Ishikawa (cell line): ENCODE measurements around the gene ABCG1.

Source experiments
- CEBPB ChIP-seq: IDR thresholded peaks from 2 replicates; pipeline ENCODE4 v1.6.1; 2012
- CREB1 ChIP-seq: IDR thresholded peaks from 2 replicates; pipeline ENCODE4 v1.6.1; 2012; ENCODE audit warnings: low read depth
- EGR1 ChIP-seq: IDR thresholded peaks from 2 replicates; pipeline ENCODE4 v1.6.1; 2012
- EP300 ChIP-seq: IDR thresholded peaks from 2 replicates; pipeline ENCODE4 v1.6.1; 2012; ENCODE audit warnings: borderline replicate concordance
- FOXM1 ChIP-seq: IDR thresholded peaks from 2 replicates; pipeline ENCODE4 v1.6.1; 2012; ENCODE audit warnings: low read depth, borderline replicate concordance
- MAX ChIP-seq: IDR thresholded peaks from 2 replicates; pipeline ENCODE4 v1.6.1; 2012
- NFIC ChIP-seq: IDR thresholded peaks from 2 replicates; pipeline ENCODE4 v1.6.1; 2012
- RAD21 ChIP-seq: IDR thresholded peaks from 2 replicates; pipeline ENCODE4 v1.6.1; 2012; ENCODE audit warnings: low read depth
- TAF1 ChIP-seq: IDR thresholded peaks from 2 replicates; pipeline ENCODE4 v1.6.1; 2012; ENCODE audit warnings: low read depth, mild to moderate bottlenecking
- TCF12 ChIP-seq: IDR thresholded peaks from 2 replicates; pipeline ENCODE4 v1.6.1; 2012; ENCODE audit warnings: low read depth
- TEAD4 ChIP-seq: IDR thresholded peaks from 2 replicates; pipeline ENCODE4 v1.6.1; 2012
- USF1 ChIP-seq: IDR thresholded peaks from 2 replicates; pipeline ENCODE4 v1.6.1; 2012
- YY1 ChIP-seq: IDR thresholded peaks from 2 replicates; pipeline ENCODE4 v1.6.1; 2012; ENCODE audit warnings: low read depth
- ZBTB7A ChIP-seq: IDR thresholded peaks from 2 replicates; pipeline ENCODE4 v1.6.1; 2012; ENCODE audit warnings: low read depth
- TF ChIP-seq, protein P1 (sequence below): IDR thresholded peaks from 2 replicates; pipeline ENCODE4 v1.6.1; 2012; ENCODE audit warnings: low read depth, mild to moderate bottlenecking

The ABCG1 gene

DNA sequence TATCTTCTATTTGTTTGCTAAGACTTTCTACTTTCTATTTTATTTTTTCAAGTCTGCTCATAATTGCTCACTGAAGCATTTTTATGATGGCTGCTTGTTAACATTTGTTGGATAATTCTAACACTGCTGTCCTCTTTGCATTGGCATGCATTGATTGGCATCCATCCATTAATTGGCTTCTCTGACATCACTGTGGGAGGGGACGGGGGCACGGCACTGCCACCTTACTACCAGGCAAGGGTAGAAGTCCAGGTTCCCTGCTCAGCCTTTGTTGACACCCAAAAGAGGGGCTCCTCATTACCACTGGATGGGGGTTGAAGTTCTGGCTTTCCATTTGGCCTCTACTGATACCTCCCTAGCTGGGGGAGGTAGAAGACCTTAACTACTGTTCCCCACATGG lies 11.5 kb upstream of the ABCG1 start:
- no peak for TF ChIP-seq MAX
- TF ChIP-seq EGR1, result no peak
- no peak for TF ChIP-seq YY1
- no peak for TF ChIP-seq TEAD4
- TF ChIP-seq EP300, result no peak
- TF ChIP-seq TAF1, result no peak
- TF ChIP-seq ZBTB7A, result no peak
- TF ChIP-seq, protein P1, sequence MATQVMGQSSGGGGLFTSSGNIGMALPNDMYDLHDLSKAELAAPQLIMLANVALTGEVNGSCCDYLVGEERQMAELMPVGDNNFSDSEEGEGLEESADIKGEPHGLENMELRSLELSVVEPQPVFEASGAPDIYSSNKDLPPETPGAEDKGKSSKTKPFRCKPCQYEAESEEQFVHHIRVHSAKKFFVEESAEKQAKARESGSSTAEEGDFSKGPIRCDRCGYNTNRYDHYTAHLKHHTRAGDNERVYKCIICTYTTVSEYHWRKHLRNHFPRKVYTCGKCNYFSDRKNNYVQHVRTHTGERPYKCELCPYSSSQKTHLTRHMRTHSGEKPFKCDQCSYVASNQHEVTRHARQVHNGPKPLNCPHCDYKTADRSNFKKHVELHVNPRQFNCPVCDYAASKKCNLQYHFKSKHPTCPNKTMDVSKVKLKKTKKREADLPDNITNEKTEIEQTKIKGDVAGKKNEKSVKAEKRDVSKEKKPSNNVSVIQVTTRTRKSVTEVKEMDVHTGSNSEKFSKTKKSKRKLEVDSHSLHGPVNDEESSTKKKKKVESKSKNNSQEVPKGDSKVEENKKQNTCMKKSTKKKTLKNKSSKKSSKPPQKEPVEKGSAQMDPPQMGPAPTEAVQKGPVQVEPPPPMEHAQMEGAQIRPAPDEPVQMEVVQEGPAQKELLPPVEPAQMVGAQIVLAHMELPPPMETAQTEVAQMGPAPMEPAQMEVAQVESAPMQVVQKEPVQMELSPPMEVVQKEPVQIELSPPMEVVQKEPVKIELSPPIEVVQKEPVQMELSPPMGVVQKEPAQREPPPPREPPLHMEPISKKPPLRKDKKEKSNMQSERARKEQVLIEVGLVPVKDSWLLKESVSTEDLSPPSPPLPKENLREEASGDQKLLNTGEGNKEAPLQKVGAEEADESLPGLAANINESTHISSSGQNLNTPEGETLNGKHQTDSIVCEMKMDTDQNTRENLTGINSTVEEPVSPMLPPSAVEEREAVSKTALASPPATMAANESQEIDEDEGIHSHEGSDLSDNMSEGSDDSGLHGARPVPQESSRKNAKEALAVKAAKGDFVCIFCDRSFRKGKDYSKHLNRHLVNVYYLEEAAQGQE, result no peak
- no peak for TF ChIP-seq CREB1
- no peak for TF ChIP-seq TCF12
- TF ChIP-seq RAD21, result no peak
- no peak for TF ChIP-seq USF1
- TF ChIP-seq NFIC, result no peak
- TF ChIP-seq FOXM1, result no peak

GRCh38 chr21:42208036-42208435 lies 10.9 kb upstream of the ABCG1 start:
- TF ChIP-seq YY1, result no peak
- TF ChIP-seq NFIC, result no peak
- no peak for TF ChIP-seq RAD21
- TF ChIP-seq USF1, result no peak
- TF ChIP-seq EGR1, result no peak
- TF ChIP-seq, protein P1, result no peak

DNA sequence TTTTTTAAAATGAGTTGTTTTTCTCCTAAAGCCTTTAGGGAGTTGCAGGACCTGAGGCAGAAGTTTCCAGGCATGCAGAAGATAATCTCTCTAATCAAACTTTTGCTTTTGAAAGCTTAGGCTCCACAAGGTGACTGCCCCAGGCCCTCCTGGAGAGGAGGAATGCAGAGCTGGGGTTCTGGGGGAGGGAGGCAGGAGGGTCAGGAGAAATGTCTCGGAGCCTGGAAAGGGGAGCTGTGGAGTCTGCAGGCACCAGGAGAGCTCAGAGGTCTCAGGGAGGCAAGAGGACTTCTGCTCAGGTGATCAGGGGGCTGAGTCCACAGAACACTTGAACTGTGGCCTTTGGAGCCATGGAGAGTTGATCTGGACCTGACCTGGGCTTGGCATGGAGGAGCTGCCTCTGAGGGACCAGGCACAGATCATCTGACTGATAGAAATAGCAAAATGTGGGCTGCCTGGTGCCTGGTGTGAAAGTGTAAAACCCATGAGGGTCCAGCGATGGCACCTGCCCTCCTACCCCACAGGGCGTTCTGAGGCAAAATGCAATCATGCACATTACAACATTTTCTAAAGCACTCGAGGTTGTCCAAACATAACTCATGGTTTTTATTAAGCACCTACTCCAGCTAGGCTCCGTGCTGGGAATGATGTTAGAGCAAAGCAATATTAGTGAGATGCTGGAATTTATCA lies 10.0 kb upstream of the ABCG1 start:
- TF ChIP-seq, protein P1, result no peak
- TF ChIP-seq EGR1, result no peak
- no peak for TF ChIP-seq CREB1
- no peak for TF ChIP-seq EP300
- TF ChIP-seq TCF12, result no peak
- no peak for TF ChIP-seq NFIC
- no peak for TF ChIP-seq ZBTB7A
- TF ChIP-seq TAF1, result no peak
- no peak for TF ChIP-seq FOXM1
- TF ChIP-seq USF1, result no peak

DNA sequence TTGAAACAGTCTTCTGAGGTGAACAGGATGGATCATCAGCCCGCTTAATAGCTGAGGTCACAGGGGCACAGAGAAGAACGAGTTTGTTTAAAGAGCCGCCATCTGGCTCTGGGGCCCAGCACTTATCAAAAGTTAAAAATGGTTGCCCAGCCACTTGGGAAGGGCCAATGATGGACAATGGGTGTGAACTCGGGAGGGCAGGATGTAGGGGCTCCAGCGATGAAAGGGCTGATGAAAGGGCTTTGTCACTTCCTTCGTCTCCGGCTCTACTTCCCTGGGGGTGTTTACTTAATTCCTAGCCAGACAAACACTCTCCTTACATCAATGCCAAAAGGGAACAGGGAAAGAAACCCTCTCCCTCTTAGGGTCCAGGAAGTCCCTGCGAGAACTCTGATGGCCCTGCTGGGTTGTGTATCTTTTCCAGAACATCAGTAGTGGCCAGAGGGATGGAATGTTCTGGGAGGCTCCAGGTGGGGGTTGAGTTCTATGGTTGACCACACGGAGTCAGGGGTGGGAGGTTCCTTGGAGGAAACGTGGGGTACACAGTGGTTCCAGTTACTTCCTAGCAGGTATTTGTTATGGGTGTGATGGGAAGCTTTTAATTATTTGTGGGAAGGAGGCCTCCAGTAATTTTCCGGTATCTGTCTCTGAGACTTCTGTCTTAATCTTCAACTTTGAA lies 9.0 kb upstream of the ABCG1 start:
- TF ChIP-seq TAF1, result no peak
- TF ChIP-seq CEBPB, result no peak
- TF ChIP-seq ZBTB7A, result no peak
- no peak for TF ChIP-seq NFIC
- no peak for TF ChIP-seq TCF12
- TF ChIP-seq TEAD4, result no peak
- no peak for TF ChIP-seq YY1
- no peak for TF ChIP-seq RAD21
- no peak for TF ChIP-seq MAX
- no peak for TF ChIP-seq EGR1
- TF ChIP-seq USF1, result no peak
- no peak for TF ChIP-seq CREB1
- TF ChIP-seq, protein P1, result no peak
- TF ChIP-seq EP300, result no peak
- no peak for TF ChIP-seq FOXM1
